ENCODE results near the gene RHOD.

The RHOD gene

GRCh38 chr11:67072295-67072694 is 15.6 kb downstream of the RHOD start:
- H3K4me3 ChIP-seq = no peak overlapping the region
- no peak overlapping the region for H3K27ac ChIP-seq
- no peak for DNase-seq (ENCODE audit: low spot score)

GRCh38 chr11:67073908-67074307 is 17.3 kb downstream of the RHOD start:
- no peak overlapping the region for H3K27ac ChIP-seq
- TF ChIP-seq, protein P1, sequence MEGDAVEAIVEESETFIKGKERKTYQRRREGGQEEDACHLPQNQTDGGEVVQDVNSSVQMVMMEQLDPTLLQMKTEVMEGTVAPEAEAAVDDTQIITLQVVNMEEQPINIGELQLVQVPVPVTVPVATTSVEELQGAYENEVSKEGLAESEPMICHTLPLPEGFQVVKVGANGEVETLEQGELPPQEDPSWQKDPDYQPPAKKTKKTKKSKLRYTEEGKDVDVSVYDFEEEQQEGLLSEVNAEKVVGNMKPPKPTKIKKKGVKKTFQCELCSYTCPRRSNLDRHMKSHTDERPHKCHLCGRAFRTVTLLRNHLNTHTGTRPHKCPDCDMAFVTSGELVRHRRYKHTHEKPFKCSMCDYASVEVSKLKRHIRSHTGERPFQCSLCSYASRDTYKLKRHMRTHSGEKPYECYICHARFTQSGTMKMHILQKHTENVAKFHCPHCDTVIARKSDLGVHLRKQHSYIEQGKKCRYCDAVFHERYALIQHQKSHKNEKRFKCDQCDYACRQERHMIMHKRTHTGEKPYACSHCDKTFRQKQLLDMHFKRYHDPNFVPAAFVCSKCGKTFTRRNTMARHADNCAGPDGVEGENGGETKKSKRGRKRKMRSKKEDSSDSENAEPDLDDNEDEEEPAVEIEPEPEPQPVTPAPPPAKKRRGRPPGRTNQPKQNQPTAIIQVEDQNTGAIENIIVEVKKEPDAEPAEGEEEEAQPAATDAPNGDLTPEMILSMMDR (IDR thresholded peaks at IDR 0.05) = no peak
- no peak overlapping the region for H3K4me3 ChIP-seq
- DNase-seq (ENCODE audit: low spot score) = no peak

More at GRCh38 chr11:67072295-67072694, 15.6 kb downstream of the RHOD start:
- TF ChIP-seq, protein P1 (IDR thresholded peaks at IDR 0.05) = no peak

DNA sequence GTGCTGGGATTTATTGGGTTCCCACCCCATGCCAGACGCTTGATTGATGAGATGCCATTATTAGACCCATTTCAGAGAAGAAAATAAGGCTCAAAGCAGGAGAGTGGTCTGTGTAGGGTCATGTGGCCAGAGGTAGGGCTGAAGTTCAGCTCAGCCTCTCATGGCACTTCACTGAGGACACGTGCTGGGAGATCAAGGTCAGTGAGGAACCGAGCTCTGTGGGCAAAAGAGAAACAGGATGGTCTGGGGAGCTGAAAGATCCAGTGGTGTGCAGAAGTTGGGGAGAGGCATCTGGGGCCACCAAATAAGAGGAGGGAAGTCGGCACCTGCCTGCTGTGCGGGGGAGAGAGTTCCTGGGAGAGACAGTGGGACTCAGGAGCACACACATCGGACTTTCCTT is 19.6 kb downstream of the RHOD start:
- no peak for DNase-seq (ENCODE audit: low spot score)
- no peak overlapping the region for H3K27ac ChIP-seq
- TF ChIP-seq, protein P1 (IDR thresholded peaks at IDR 0.05) = no peak
- H3K4me3 ChIP-seq = no peak overlapping the region

DNA sequence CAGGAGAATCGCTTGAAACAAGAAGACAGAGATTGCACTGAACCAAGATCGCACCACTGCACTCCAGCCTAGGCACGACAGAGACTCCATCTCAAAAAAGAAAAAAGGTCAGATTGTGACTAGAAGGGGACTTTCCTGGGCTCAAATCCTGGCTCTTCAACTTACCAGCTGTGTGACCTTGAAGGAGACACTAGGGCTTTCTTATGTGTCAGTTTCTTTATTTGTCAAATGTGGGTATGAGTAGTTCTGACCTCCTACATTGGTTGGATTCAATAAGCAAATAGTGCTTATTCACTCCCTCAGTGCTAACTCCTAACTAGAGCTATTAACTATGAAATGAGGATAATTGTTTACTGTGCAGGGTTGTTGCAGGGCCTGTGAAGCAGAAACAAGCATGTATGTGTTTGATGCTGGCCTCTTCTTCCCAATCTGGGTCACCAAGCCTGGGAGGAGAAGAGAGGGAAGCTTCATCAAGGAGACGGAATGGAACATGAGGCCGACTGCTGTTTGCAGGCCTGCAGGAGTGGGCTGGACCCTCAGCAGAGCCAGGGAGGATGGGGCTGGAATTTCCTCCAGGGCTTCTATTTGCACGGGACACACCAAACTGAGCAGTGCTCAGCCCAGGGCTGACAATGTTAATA is 22.5 kb downstream of the RHOD start:
- no peak for DNase-seq (ENCODE audit: low spot score)
- TF ChIP-seq, protein P1 (IDR thresholded peaks at IDR 0.05) = no peak
- Histone ChIP-seq H3K4me3 (no peak overlapping the region), H3K27ac (no peak overlapping the region)

DNA sequence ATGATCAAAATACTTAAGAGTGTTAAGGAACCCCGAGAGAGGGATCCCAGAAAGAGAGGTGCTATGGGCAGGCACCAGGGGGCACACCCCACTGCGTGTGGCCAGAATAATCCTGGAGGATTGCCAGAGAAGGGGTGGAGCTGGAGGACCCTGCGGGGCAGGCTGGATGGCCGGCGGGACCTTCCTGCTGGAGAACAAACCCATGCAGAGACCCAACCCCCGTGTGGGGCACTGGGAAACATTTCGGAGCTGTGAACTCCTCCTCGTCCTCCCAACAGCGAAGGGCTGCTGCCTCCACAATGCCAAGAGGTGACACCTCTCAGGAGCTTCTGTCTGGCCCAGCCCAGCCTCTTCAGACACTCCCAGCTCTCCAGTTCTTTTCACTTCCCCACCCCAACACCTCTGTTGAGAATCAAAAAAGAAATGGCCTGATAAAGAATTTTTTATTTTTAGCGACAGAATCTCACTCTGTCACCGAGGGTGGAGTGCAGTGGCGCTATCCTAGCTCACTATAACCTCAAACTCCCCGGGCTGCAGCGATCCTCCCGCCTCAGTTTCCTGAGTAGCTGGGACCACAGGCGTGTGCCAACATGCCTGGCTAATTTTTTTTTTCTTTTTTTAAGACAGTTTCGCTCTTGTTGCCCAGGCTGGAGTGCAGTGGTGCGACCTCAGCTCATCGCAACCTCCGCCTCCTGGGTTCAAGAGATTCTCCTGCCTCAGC is 25.6 kb downstream of the RHOD start:
- TF ChIP-seq, protein P1 (IDR thresholded peaks at IDR 0.05) = no peak
- no peak overlapping the region for H3K27ac ChIP-seq
- peak overlapping the region; percentile 57 for H3K4me3 ChIP-seq
- DNase-seq (ENCODE audit: low spot score) = no peak

DNA sequence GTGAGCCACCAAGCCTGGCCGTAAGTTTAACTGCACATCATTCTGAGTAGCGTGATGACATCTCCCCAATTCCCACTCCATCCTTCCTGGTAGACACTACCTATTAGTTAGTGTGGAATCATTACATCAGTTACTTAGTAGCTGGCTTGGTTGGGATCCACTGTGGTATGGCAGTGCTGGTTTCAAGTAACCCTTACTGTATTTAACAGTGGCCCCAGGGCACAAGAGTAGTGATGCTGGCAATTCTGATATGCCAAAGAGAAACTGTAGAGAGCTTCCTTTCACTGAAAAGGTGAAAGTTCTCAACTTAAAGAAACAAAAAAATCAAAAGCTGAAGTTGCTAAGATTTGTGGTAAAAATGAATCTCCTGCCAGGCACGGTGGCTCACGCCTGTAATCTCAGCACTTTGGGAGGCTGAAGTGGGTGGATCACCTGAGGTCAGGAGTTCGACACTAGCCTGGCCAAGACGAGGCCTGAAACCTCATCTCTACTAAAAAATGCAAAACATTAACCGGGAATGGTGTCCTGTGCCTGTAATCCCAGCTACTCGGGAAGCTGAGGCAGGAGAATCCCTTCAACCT is 27.2 kb downstream of the RHOD start:
- TF ChIP-seq, protein P1 (IDR thresholded peaks at IDR 0.05) = no peak
- Histone ChIP-seq H3K4me3 (no peak overlapping the region), H3K27ac (no peak overlapping the region)
- DNase-seq (ENCODE audit: low spot score) = no peak

All from coronary artery (tissue), 2 donors.